Epithelial cell of esophagus (primary cell): Measurements from ENCODE around the gene SLC29A1.
A peak's percentile ranks its signal among the peaks of the same experiment; 100 is the strongest.

Source experiments
- DNase-seq: peaks from one replicate; pipeline ENCODE4 v3.0.0; 2010; ENCODE audit warnings: low read depth
- H3K4me3 ChIP-seq: 2 replicates; pipeline ENCODE4 v1.5.1; 2011; ENCODE audit warnings: mild to moderate bottlenecking, low read length, control low read depth
- CTCF ChIP-seq: IDR thresholded peaks from 2 replicates; pipeline ENCODE4 v1.5.1; 2011; ENCODE audit warnings: low read depth, mild to moderate bottlenecking, low read length, control low read depth, inconsistent platforms; ENCODE audit not compliant: insufficient read depth; ENCODE audit errors: missing control alignments

SLC29A1 gene

GRCh38 chr6:44234101-44235025 is 11.0 kb downstream of the SLC29A1 start:
- peak; percentile 83 for TF ChIP-seq CTCF
- DNase-seq = peak; percentile 77
- H3K4me3 ChIP-seq = no peak overlapping the region

GRCh38 chr6:44235269-44235668 is 11.9 kb downstream of the SLC29A1 start:
- DNase-seq = no peak

GRCh38 chr6:44235891-44236516 is 12.6 kb downstream of the SLC29A1 start:
- no peak overlapping the region for H3K4me3 ChIP-seq
- no peak for TF ChIP-seq CTCF
- no peak for DNase-seq

More at GRCh38 chr6:44235269-44235668, 11.9 kb downstream of the SLC29A1 start:
- no peak overlapping the region for H3K4me3 ChIP-seq
- no peak for TF ChIP-seq CTCF

- TF ChIP-seq CTCF = no peak
- H3K4me3 ChIP-seq = peak overlapping the region; percentile 63
- DNase-seq = peak; percentile 98
These were observed 13.8 kb downstream of the SLC29A1 start for GRCh38 chr6:44237021-44237812.

- peak overlapping the region; percentile 63 for H3K4me3 ChIP-seq
- DNase-seq = peak; percentile 62
- TF ChIP-seq CTCF = peak; percentile 63
These were observed 14.5 kb downstream of the SLC29A1 start for GRCh38 chr6:44237813-44238433.

- H3K4me3 ChIP-seq = no peak overlapping the region
- no peak for TF ChIP-seq CTCF
- peak; percentile 63 for DNase-seq
These were observed 15.4 kb downstream of the SLC29A1 start for GRCh38 chr6:44238687-44239350.
